ENCODE data around the gene IFI27L1.

Gene IFI27L1

GRCh38 chr14:94051115-94051514 is 30.0 kb upstream of the IFI27L1 start:
- Histone ChIP-seq H3K27me3 (ENCODE audit: insufficient read depth, poor library complexity, severe bottlenecking) (no peaks in the 10 kb centered on the region), H3K36me3 (ENCODE audit: low read depth) (peaks cover 87% of the 10 kb centered on the region), H3K4me3 (ENCODE audit: severe bottlenecking) (no peak overlapping the region), H3K27ac (ENCODE audit: poor library complexity, severe bottlenecking) (no peak overlapping the region), H3K4me1 (ENCODE audit: insufficient read depth, poor library complexity, severe bottlenecking) (no peaks in the 10 kb centered on the region), H3K9me3 (ENCODE audit: severe bottlenecking) (no peaks in the 10 kb centered on the region)
- TF ChIP-seq CTCF (IDR thresholded peaks at IDR 0.05; ENCODE audit: poor library complexity, severe bottlenecking) = peak; percentile 50
- DNase-seq (ENCODE audit: low spot score) (no peak), ATAC-seq (ENCODE audit: low read depth) (no peak)

DNA sequence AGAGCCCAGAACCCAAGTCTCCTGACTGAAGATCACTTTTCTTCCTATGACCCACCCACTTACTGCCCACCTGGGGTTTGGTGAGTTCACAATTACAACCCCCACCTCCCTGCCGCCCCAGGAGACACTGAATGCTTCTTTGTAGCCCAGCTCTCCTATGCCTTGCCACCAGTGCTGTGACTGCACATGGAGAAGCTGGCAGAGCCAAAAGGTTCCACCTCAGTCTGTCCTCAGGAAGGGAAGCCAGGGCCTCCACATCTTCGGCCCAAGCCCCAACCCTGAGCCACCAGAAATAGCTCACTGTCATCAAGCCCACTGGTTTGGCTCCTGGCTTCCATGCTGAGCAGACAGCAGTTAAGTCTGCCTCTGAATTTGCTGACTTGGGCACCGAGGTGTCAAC is 29.3 kb upstream of the IFI27L1 start:
- Histone ChIP-seq H3K27ac (ENCODE audit: poor library complexity, severe bottlenecking) (no peak overlapping the region), H3K36me3 (ENCODE audit: low read depth) (peaks cover 92% of the 10 kb centered on the region), H3K27me3 (ENCODE audit: insufficient read depth, poor library complexity, severe bottlenecking) (no peaks in the 10 kb centered on the region), H3K9me3 (ENCODE audit: severe bottlenecking) (no peaks in the 10 kb centered on the region), H3K4me3 (ENCODE audit: severe bottlenecking) (no peak overlapping the region), H3K4me1 (ENCODE audit: insufficient read depth, poor library complexity, severe bottlenecking) (no peaks in the 10 kb centered on the region)
- no peak for ATAC-seq (ENCODE audit: low read depth)
- DNase-seq (ENCODE audit: low spot score) = no peak
- TF ChIP-seq CTCF (IDR thresholded peaks at IDR 0.05; ENCODE audit: poor library complexity, severe bottlenecking) = no peak

DNA sequence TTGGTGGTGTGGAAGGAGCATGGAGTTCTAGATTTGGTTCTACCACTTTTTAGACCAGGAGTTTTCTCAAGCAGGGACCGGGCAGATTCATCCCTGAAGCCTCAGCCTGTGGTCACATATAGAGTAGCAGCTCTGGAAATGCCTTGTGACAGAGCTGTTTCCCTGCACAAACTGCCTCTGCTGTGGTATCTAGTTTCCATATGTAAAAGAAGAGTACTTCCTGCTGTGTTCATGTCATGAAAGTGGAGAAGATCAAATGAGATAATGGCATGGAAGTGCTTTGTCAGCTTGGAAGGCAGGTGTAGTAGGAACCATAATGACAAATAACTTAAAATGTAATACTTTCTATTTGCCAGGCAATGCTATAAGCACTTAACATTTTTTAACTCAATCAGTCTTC is 28.9 kb upstream of the IFI27L1 start:
- Histone ChIP-seq H3K4me1 (ENCODE audit: insufficient read depth, poor library complexity, severe bottlenecking) (no peaks in the 10 kb centered on the region), H3K9me3 (ENCODE audit: severe bottlenecking) (no peaks in the 10 kb centered on the region), H3K36me3 (ENCODE audit: low read depth) (peaks cover 95% of the 10 kb centered on the region), H3K27ac (ENCODE audit: poor library complexity, severe bottlenecking) (no peak overlapping the region), H3K27me3 (ENCODE audit: insufficient read depth, poor library complexity, severe bottlenecking) (no peaks in the 10 kb centered on the region), H3K4me3 (ENCODE audit: severe bottlenecking) (no peak overlapping the region)
- no peak for DNase-seq (ENCODE audit: low spot score)
- ATAC-seq (ENCODE audit: low read depth) = no peak
- no peak for TF ChIP-seq CTCF (IDR thresholded peaks at IDR 0.05; ENCODE audit: poor library complexity, severe bottlenecking)

- no peak overlapping the region for H3K4me3 ChIP-seq (ENCODE audit: severe bottlenecking)
- no peaks in the 10 kb centered on the region for H3K27me3 ChIP-seq (ENCODE audit: insufficient read depth, poor library complexity, severe bottlenecking)
- H3K27ac ChIP-seq (ENCODE audit: poor library complexity, severe bottlenecking) = no peak overlapping the region
- DNase-seq (ENCODE audit: low spot score) (no peak), ATAC-seq (ENCODE audit: low read depth) (no peak)
- peaks cover 95% of the 10 kb centered on the region for H3K36me3 ChIP-seq (ENCODE audit: low read depth)
- no peak for TF ChIP-seq CTCF (IDR thresholded peaks at IDR 0.05; ENCODE audit: poor library complexity, severe bottlenecking)
- H3K4me1 ChIP-seq (ENCODE audit: insufficient read depth, poor library complexity, severe bottlenecking) = no peaks in the 10 kb centered on the region
- no peaks in the 10 kb centered on the region for H3K9me3 ChIP-seq (ENCODE audit: severe bottlenecking)
Measured at GRCh38 chr14:94052662-94053061, 28.4 kb upstream of the IFI27L1 start.

DNA sequence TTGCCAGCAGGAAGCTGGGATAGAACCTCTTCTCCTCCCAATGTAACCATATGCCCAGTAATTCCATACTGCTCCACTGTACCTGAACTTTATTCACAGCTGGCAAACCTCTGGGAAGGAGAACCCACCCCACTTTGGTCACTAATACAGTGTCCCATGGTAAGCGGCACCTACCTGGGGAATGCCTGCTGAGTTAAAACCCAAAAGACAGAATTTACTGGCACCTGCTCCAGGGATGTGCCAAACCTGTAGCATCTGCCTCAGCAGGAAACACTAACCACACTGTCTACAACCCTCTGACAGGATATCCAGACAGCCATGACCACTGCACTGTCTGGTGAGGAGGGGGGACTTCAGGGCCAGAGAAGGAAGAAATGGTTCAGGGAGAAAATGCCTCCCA is 26.7 kb upstream of the IFI27L1 start:
- peaks cover 95% of the 10 kb centered on the region for H3K36me3 ChIP-seq (ENCODE audit: low read depth)
- TF ChIP-seq CTCF (IDR thresholded peaks at IDR 0.05; ENCODE audit: poor library complexity, severe bottlenecking) = no peak
- no peak for DNase-seq (ENCODE audit: low spot score)
- no peaks in the 10 kb centered on the region for H3K27me3 ChIP-seq (ENCODE audit: insufficient read depth, poor library complexity, severe bottlenecking)
- H3K4me1 ChIP-seq (ENCODE audit: insufficient read depth, poor library complexity, severe bottlenecking) = no peaks in the 10 kb centered on the region
- no peaks in the 10 kb centered on the region for H3K9me3 ChIP-seq (ENCODE audit: severe bottlenecking)
- ATAC-seq (ENCODE audit: low read depth) = no peak
- H3K27ac ChIP-seq (ENCODE audit: poor library complexity, severe bottlenecking) = no peak overlapping the region
- H3K4me3 ChIP-seq (ENCODE audit: severe bottlenecking) = no peak overlapping the region
